K562 (cell line): Measurements from ENCODE around the gene BCR. TPM values are rescaled to one million over a fixed set of nuclear protein-coding genes. Genes with fewer than 3 reads are reported as not detected.

Experiments
- ATAC-seq: fragments of 200-7000 bp; cut with Tn5 transposase; 3 replicates; pipeline ENCODE4 v1.9.1; 2020; ENCODE audit warnings: moderate library complexity
- BruUV-seq: library from RNA; stranded (reverse); fragments of 400-500 nt; replicated peaks from 2 replicates; lab custom pipeline; 2021; lab: Mats Ljungman, UMichigan
- CTCF ChIA-PET: fragments of 300-600 bp; formaldehyde crosslinking; extraction: SDS; loops from one replicate; lab custom pipeline; 2021; ENCODE audit warnings: low intra/inter-chr PET ratio; lab: Yijun Ruan, JAX
- POLR2A ChIA-PET: fragments of 300-600, 350-650 bp; sonication (Branson Sonifier 250); formaldehyde crosslinking; extraction: SDS; loops from one replicate; lab custom pipeline; 2021; ENCODE audit warnings: antibody characterized with exemption, inconsistent platforms; lab: Yijun Ruan, JAX
- DNase-seq, 4 experiments: peaks; one replicate each; pipeline versions ENCODE4 v3.0.0 to v3.0.0-alpha.2; 2011 to 2018; ENCODE audit warnings: low spot score in 3 of 4, mixed read lengths in 3 of 4; ENCODE audit errors: extremely low read depth in 1 of 4
- FAIRE-seq: peaks from 2 replicates; lab custom pipeline; 2011; peaks lifted over from hg19 to GRCh38; lab: Jason Lieb, UNC
- H2AFZ ChIP-seq: 2 replicates; pipeline ENCODE4 v1.6.0; 2011; ENCODE audit warnings: low read depth, low read length, control low read depth, inconsistent platforms
- H3K27ac ChIP-seq: fragments of 200-600 bp; 3 replicates; pipeline ENCODE4 v1.8.0; 2011; ENCODE audit warnings: low read depth, mild to moderate bottlenecking, control low read depth, inconsistent platforms, low read length, moderate library complexity, mixed read lengths; ENCODE audit errors: extremely low read depth
- H3K27me3 ChIP-seq, 2 experiments: fragments of 300-600 bp in 1 of 2; 2 replicates in 1 of 2; 3 replicates in 1 of 2; pipeline versions ENCODE4 v1.6.0 to v1.8.0; 2011; ENCODE audit warnings: inconsistent platforms in 2 of 2, low read length in 2 of 2, mild to moderate bottlenecking in 1 of 2, mixed read lengths in 1 of 2, moderate library complexity in 1 of 2; ENCODE audit not compliant: control insufficient read depth in 2 of 2, insufficient read depth in 2 of 2
- H3K36me3 ChIP-seq: fragments of 300-600 bp; 3 replicates; pipeline ENCODE4 v1.8.0; 2011; ENCODE audit warnings: mild to moderate bottlenecking, low read length, inconsistent platforms; ENCODE audit not compliant: control insufficient read depth, insufficient read depth
- H3K4me1 ChIP-seq, 2 experiments: fragments of 200-600 bp in 1 of 2; replicated peaks in 1 of 2; 2 replicates in 1 of 2; 3 replicates in 1 of 2; pipeline versions ENCODE4 v1.5.1 to v1.8.0; 2011; ENCODE audit warnings: inconsistent platforms in 2 of 2, low read length in 2 of 2, mild to moderate bottlenecking in 1 of 2, mixed read lengths in 1 of 2, moderate library complexity in 1 of 2; ENCODE audit not compliant: control insufficient read depth in 2 of 2, insufficient read depth in 2 of 2
- H3K4me2 ChIP-seq: 2 replicates; pipeline ENCODE4 v1.6.1; 2011; ENCODE audit warnings: low read length, control low read depth, inconsistent platforms, mixed read lengths; ENCODE audit not compliant: insufficient read depth
- H3K4me3 ChIP-seq: fragments of 200-600 bp; sonication (generic), shearing (Covaris generic); 2 replicates; pipeline ENCODE4 v1.5.1; 2016; ENCODE audit warnings: control low read depth, inconsistent platforms
- H3K79me2 ChIP-seq: fragments of 200-600 bp; 3 replicates; pipeline ENCODE4 v1.8.0; 2011; ENCODE audit warnings: low read length, inconsistent platforms; ENCODE audit not compliant: control insufficient read depth, insufficient read depth
- H3K9ac ChIP-seq, 2 experiments: 2 replicates each; pipeline versions ENCODE4 v1.6.0 to v1.6.1; 2011; ENCODE audit warnings: low read depth in 2 of 2, low read length in 2 of 2, control low read depth in 1 of 2, inconsistent platforms in 1 of 2, mild to moderate bottlenecking in 1 of 2, mixed read lengths in 1 of 2; ENCODE audit not compliant: insufficient read depth in 1 of 2
- H3K9me1 ChIP-seq: one replicate; pipeline ENCODE4 v1.6.0; 2011; ENCODE audit warnings: inconsistent platforms, mild to moderate bottlenecking, low read length, moderate library complexity; ENCODE audit not compliant: control insufficient read depth, insufficient read depth
- H3K9me3 ChIP-seq: replicated peaks from 2 replicates; pipeline ENCODE4 v1.5.1; 2011; ENCODE audit warnings: low read depth, low read length, inconsistent platforms; ENCODE audit not compliant: control insufficient read depth, insufficient read depth
- H4K20me1 ChIP-seq: replicated peaks from 2 replicates; pipeline ENCODE4 v1.6.1; 2011; ENCODE audit warnings: low read length, inconsistent platforms, mixed read lengths; ENCODE audit not compliant: control insufficient read depth, insufficient read depth
- BHLHE40 ChIP-seq: IDR thresholded peaks from 2 replicates; pipeline ENCODE4 v1.6.1; 2011; ENCODE audit warnings: low read length, improper control_type of control experiment
- ELF2 ChIP-seq: fragments of 250-450 bp; sonication (Bioruptor Pico); IDR thresholded peaks from 2 replicates; pipeline ENCODE4 v1.5.0; 2021; ENCODE audit warnings: mild to moderate bottlenecking
- GTF2F1 ChIP-seq: IDR thresholded peaks from 2 replicates; pipeline ENCODE4 v1.6.1; 2011; ENCODE audit warnings: low read depth, low read length, improper control_type of control experiment
- KDM2B ChIP-seq: fragments of 250-450 bp; sonication (Bioruptor Pico); IDR thresholded peaks from 2 replicates; pipeline ENCODE4 v1.8.0; 2021; ENCODE audit warnings: mild to moderate bottlenecking, moderate library complexity
- TBL1XR1 ChIP-seq, 2 experiments: IDR thresholded peaks; 2 replicates each; pipeline ENCODE4 v1.6.1; 2012; ENCODE audit warnings: improper control_type of control experiment in 2 of 2, low read length in 2 of 2, mild to moderate bottlenecking in 1 of 2
- UBTF ChIP-seq, 2 experiments: IDR thresholded peaks; 2 replicates each; pipeline ENCODE4 v1.6.1; 2012; ENCODE audit warnings: improper control_type of control experiment in 2 of 2, low read depth in 2 of 2, low read length in 2 of 2, borderline replicate concordance in 1 of 2
- ZHX1 ChIP-seq: fragments of 150-350 bp; conservative IDR thresholded peaks from 2 replicates; pipeline ENCODE4 v1.6.1; 2014; ENCODE audit warnings: low read length
- WGBS: fragments of 100-300 bp; shearing (Covaris generic); methylation state at CpG from one replicate; pipeline ENCODE4 v1.1.6; 2016; ENCODE audit warnings: low coverage, mixed read lengths; ENCODE audit not compliant: insufficient coverage; ENCODE audit errors: missing lambda C conversion rate; 5-methylcytosine and 5-hydroxymethylcytosine counted together
- in situ Hi-C: fragments of 300-500 bp; cut with MboI; formaldehyde crosslinking; loops from 4 replicates; pipeline ENCODE4 v1.15.0; 2018; ENCODE audit warnings: inconsistent platforms, mixed read lengths
- intact Hi-C: fragments of 100-400 bp; cut with micrococcal nuclease; formaldehyde crosslinking; loops from 2 replicates; pipeline ENCODE4 v1.14.2; 2022
- polyA plus RNA-seq, 8 experiments: library from polyadenylated mRNA; depleted of rRNA in 4 of 8; stranded (reverse) in 5 of 8; unstranded in 3 of 8; fragments of >200 nt; fragmentation: Nextera tagmentation in 2 of 8; fragmentation: Illumina TruSeq in 1 of 8; extraction: Ambion mirVana in 2 of 8; extraction: Trizol in 1 of 8; gene quantifications; 2 replicates each; pipeline versions ENCODE4 v1.2.1 to v1.2.3, GENCODE V29; 2011 to 2014; ENCODE audit warnings: inconsistent platforms in 1 of 8, missing spikeins in 1 of 8
- total RNA-seq, 7 experiments: library from RNA; depleted of rRNA in 6 of 7; stranded (reverse); fragments of >200 nt in 6 of 7; fragmentation: Illumina TruSeq in 2 of 7; extraction: Trizol in 2 of 7; gene quantifications; 2 replicates each; pipeline versions ENCODE4 v1.2.1 to v1.2.3, GENCODE V29; 2011 to 2021; ENCODE audit warnings: low replicate concordance in 1 of 7

The BCR gene
- total and polyA plus RNA-seq, 9 of the 15 experiments (the other 6 are each of a cell fraction or from before 2014, with no cell fraction given), result 0.41 to 150 (median 45.6) TPM

- no peaks in the 10 kb centered on the region for H3K79me2 ChIP-seq
- H2AFZ ChIP-seq, result no peak overlapping the region
- H3K4me2 ChIP-seq, result no peak overlapping the region
- in situ Hi-C loops (no loop called here), intact Hi-C loops (no loop called here)
- H3K9me3 ChIP-seq, result no peaks in the 10 kb centered on the region
- no peak for ATAC-seq
- H3K9me1 ChIP-seq, result peaks cover 38% of the 10 kb centered on the region
- no peak for FAIRE-seq
- peak; percentile 11 to 59 (median 54) for DNase-seq
- no peak overlapping the region for H3K9ac ChIP-seq
- H3K4me1 ChIP-seq, result peaks cover 4 to 33% of the 10 kb centered on the region in 2 experiments; a peak in 4 of 5 replicates
- 88% methylated on average over 4 of the region's 4 CpGs for WGBS
- H4K20me1 ChIP-seq, result peaks cover 82% of the 10 kb centered on the region
- POLR2A ChIA-PET, result interaction anchor here (0.8 to 14.2 kb wide), 9 partner anchors 8 to 260 kb away, joined by 3 to 237 read pairs (median 17); partner anchors contain the start of gene BCR
- H3K27me3 ChIP-seq, result no peaks in the 10 kb centered on the region
- H3K36me3 ChIP-seq, result peaks cover 94% of the 10 kb centered on the region
- no TSS peak for BruUV-seq
- H3K4me3 ChIP-seq, result no peak overlapping the region
- no peak for TF ChIP-seq KDM2B (CRISPR knock-in tag)
- TF ChIP-seq TBL1XR1 (IDR thresholded peaks at IDR 0.05; ENCODE audit: low read length in 2 of 2), result peak in 1 of 2 experiments; percentile 76; a peak in 1 of 4 replicates
- TF ChIP-seq BHLHE40, result 0 out of 2 replicates have a peak, but pooled peaks have one; percentile 3
- TF ChIP-seq ELF2 (CRISPR knock-in tag), result no peak
- CTCF ChIA-PET, result interaction anchor here (0.6 to 2.8 kb wide), 4 partner anchors 91 to 576 kb away, joined by 3 to 15 read pairs (median 3); partner anchors contain the start of gene BCR
- H3K27ac ChIP-seq, result no peak overlapping the region
These were observed 91.2 kb downstream of the BCR start for GRCh38 chr22:23271597-23271908.

- in situ Hi-C loops (no loop called here), intact Hi-C loops (no loop called here)
- POLR2A ChIA-PET, result interaction anchor here (0.5 to 14.2 kb wide), 14 partner anchors 7 to 243 kb away, joined by 3 to 237 read pairs (median 4); partner anchors contain the start of gene BCR
- no peaks in the 10 kb centered on the region for H3K27me3 ChIP-seq
- FAIRE-seq (no peak), ATAC-seq (no peak), DNase-seq (peak in 3 of 4 experiments; percentile 17 to 61 (median 60))
- no peak overlapping the region for H3K27ac ChIP-seq
- peaks cover 82% of the 10 kb centered on the region for H4K20me1 ChIP-seq
- H3K36me3 ChIP-seq, result peaks cover 94% of the 10 kb centered on the region
- no peaks in the 10 kb centered on the region for H3K9me3 ChIP-seq
- H2AFZ ChIP-seq, result no peak overlapping the region
- no peaks in the 10 kb centered on the region for H3K79me2 ChIP-seq
- H3K4me3 ChIP-seq, result no peak overlapping the region
- 83% methylated on average over 8 of the region's 8 CpGs for WGBS
- CTCF ChIA-PET, result interaction anchor here (0.7 to 3.4 kb wide), 4 partner anchors 92 to 313 kb away, joined by 3 to 25 read pairs (median 9); partner anchors contain the start of gene BCR
- no TSS peak for BruUV-seq
- H3K4me1 ChIP-seq, result peaks cover 4 to 33% of the 10 kb centered on the region in 2 experiments; a peak in 4 of 5 replicates
- H3K9ac ChIP-seq, result peak overlapping the region in 1 of 2 experiments; percentile 12; a peak in 1 of 4 replicates
- H3K4me2 ChIP-seq, result no peak overlapping the region
- H3K9me1 ChIP-seq, result peaks cover 41% of the 10 kb centered on the region
- TF ChIP-seq GTF2F1, result peak; percentile 43; the same call in 1 of the 2 replicates
- TF ChIP-seq UBTF (IDR thresholded peaks at IDR 0.05; ENCODE audit: borderline replicate concordance in 1 of 2, low read depth in 2 of 2, low read length in 2 of 2), result no peak
- TF ChIP-seq ZHX1, result peak; percentile 11; the same call in 1 of the 2 replicates
These were observed 92.1 kb downstream of the BCR start for GRCh38 chr22:23272371-23272770.
